Gastroesophageal sphincter (tissue), 4 donors: ENCODE data around the gene PPP4R1. TPM values are rescaled to one million over a fixed set of nuclear protein-coding genes. Genes with fewer than 3 reads are reported as not detected.

Experiments used
- ATAC-seq: fragments of 150-250 bp; one replicate; pipeline ENCODE4 v1.9.1; 2016; ENCODE audit warnings: mild to moderate bottlenecking, moderate library complexity
- H3K27ac ChIP-seq, 4 donors: fragments of 200-600 bp; sonication (generic) in 3 of 4; 1 replicate in 3 of 4; 2 replicates in 1 of 4; pipeline ENCODE4 v1.5.1; 2016 to 2019
- H3K27me3 ChIP-seq: fragments of 200-600 bp; sonication (generic); one replicate; pipeline ENCODE4 v1.5.1; 2019
- H3K36me3 ChIP-seq, 2 donors: fragments of 200-600 bp; sonication (generic); one replicate each; pipeline ENCODE4 v1.5.1; 2019; ENCODE audit warnings: control low read depth in 1 of 2
- H3K4me1 ChIP-seq, 3 donors: fragments of 200-600 bp; sonication (generic); 1 replicate in 2 of 3; 2 replicates in 1 of 3; pipeline ENCODE4 v1.5.1; 2016 to 2019; ENCODE audit warnings: control low read depth in 2 of 3
- H3K4me3 ChIP-seq, 2 donors: fragments of 200-600 bp; sonication (generic); one replicate each; pipeline ENCODE4 v1.5.1; 2019; ENCODE audit warnings: mild to moderate bottlenecking in 1 of 2, moderate library complexity in 1 of 2
- H3K9me3 ChIP-seq, 3 donors: fragments of 200-600 bp; sonication (generic); one replicate each; pipeline ENCODE4 v1.5.1; 2017 to 2019; ENCODE audit warnings: control low read depth in 2 of 3
- CTCF ChIP-seq, 4 experiments: fragments of 200-600 bp in 2 of 4; fragments of 450-650 bp in 2 of 4; sonication (generic) in 1 of 4; IDR thresholded peaks; one replicate each; pipeline ENCODE4 v1.5.1; 2017 to 2019; ENCODE audit warnings: antibody characterized with exemption in 4 of 4, mild to moderate bottlenecking in 2 of 4, moderate library complexity in 2 of 4
- EP300 ChIP-seq: sonication (generic); formaldehyde crosslinking; IDR thresholded peaks from one replicate; pipeline ENCODE4 v1.6.1; 2017; ENCODE audit warnings: antibody characterized with exemption, mild to moderate bottlenecking
- POLR2A ChIP-seq, 2 donors: fragments of 450-650 bp; IDR thresholded peaks; one replicate each; pipeline ENCODE4 v1.6.1; 2017; ENCODE audit warnings: antibody characterized with exemption in 2 of 2, mild to moderate bottlenecking in 2 of 2, moderate library complexity in 1 of 2
- POLR2AphosphoS5 ChIP-seq: sonication (generic); formaldehyde crosslinking; IDR thresholded peaks from one replicate; pipeline ENCODE4 v1.6.1; 2017; ENCODE audit warnings: antibody characterized with exemption
- WGBS, 2 donors: methylation state at CpG; one replicate each; pipeline ENCODE4 v1.1.5; 2018; ENCODE audit warnings: low coverage in 1 of 2; 5-methylcytosine and 5-hydroxymethylcytosine counted together
- total RNA-seq, 4 donors: library from RNA; depleted of rRNA; stranded (reverse); fragments of >200 nt; gene quantifications; one replicate each; pipeline ENCODE4 v1.1.0, GENCODE V29; 2016

Gene PPP4R1
- total RNA-seq, 4 donors from 2014 or later = 91.1 to 174 (median 117) TPM

- ATAC-seq = no peak
- no peaks in the 10 kb centered on the region for H3K27me3 ChIP-seq
- no peaks in the 10 kb centered on the region for H3K36me3 ChIP-seq
- H3K27ac ChIP-seq = no peak overlapping the region
- H3K4me1 ChIP-seq = peaks cover 6 to 27% (median 9%) of the 10 kb centered on the region in 3 donors
- no peak for TF ChIP-seq POLR2A (IDR thresholded peaks at IDR 0.05)
- TF ChIP-seq EP300 = no peak
- TF ChIP-seq POLR2AphosphoS5 = no peak
- TF ChIP-seq CTCF (IDR thresholded peaks at IDR 0.05) = no peak
- peaks cover 0 to 22% (median 0%) of the 10 kb centered on the region in 3 donors for H3K9me3 ChIP-seq
- no peak overlapping the region for H3K4me3 ChIP-seq
These were observed 15.0 kb downstream of the PPP4R1 start for GRCh38 chr18:9599328-9599727.

GRCh38 chr18:9597609-9598008 lies 16.8 kb downstream of the PPP4R1 start:
- peaks cover 0 to 6% of the 10 kb centered on the region in 2 donors for H3K36me3 ChIP-seq
- ATAC-seq = no peak
- 88 to 93% methylated on average over 3 of the region's 3 CpGs for WGBS, 2 donors

GRCh38 chr18:9596843-9597526 lies 17.4 kb downstream of the PPP4R1 start:
- H3K9me3 ChIP-seq = peaks cover 0 to 22% (median 0%) of the 10 kb centered on the region in 3 donors
- 96 to 100% methylated on average over 1 to 4 of the region's 4 CpGs for WGBS, 2 donors
- no peak for TF ChIP-seq CTCF (IDR thresholded peaks at IDR 0.05)
- TF ChIP-seq POLR2AphosphoS5 = no peak
- no peak for TF ChIP-seq POLR2A (IDR thresholded peaks at IDR 0.05)
- TF ChIP-seq EP300 = no peak
- no peak for ATAC-seq
- peaks cover 0 to 8% of the 10 kb centered on the region in 2 donors for H3K36me3 ChIP-seq
- H3K4me3 ChIP-seq = no peak overlapping the region
- H3K27ac ChIP-seq = no peak overlapping the region
- peaks cover 6 to 34% (median 10%) of the 10 kb centered on the region in 3 donors for H3K4me1 ChIP-seq
- H3K27me3 ChIP-seq = no peaks in the 10 kb centered on the region

More at GRCh38 chr18:9597609-9598008, 16.8 kb downstream of the PPP4R1 start:
- H3K9me3 ChIP-seq = peaks cover 0 to 22% (median 0%) of the 10 kb centered on the region in 3 donors
- H3K27ac ChIP-seq = no peak overlapping the region
- TF ChIP-seq POLR2AphosphoS5 (no peak), POLR2A (IDR thresholded peaks at IDR 0.05) (no peak), CTCF (IDR thresholded peaks at IDR 0.05) (no peak), EP300 (no peak)
- peaks cover 6 to 32% (median 10%) of the 10 kb centered on the region in 3 donors for H3K4me1 ChIP-seq
- no peak overlapping the region for H3K4me3 ChIP-seq
- no peaks in the 10 kb centered on the region for H3K27me3 ChIP-seq

- Histone ChIP-seq H3K27me3 (no peaks in the 10 kb centered on the region), H3K27ac (no peak overlapping the region), H3K36me3 (peaks cover 0 to 14% of the 10 kb centered on the region in 2 donors), H3K4me3 (no peak overlapping the region), H3K4me1 (peaks cover 6 to 34% (median 10%) of the 10 kb centered on the region in 3 donors), H3K9me3 (peaks cover 0 to 20% (median 0%) of the 10 kb centered on the region in 3 donors)
- WGBS, 2 donors = 56 to 58% methylated on average over 3 of the region's 3 CpGs
- no peak for ATAC-seq
- TF ChIP-seq EP300 = no peak
- TF ChIP-seq CTCF (IDR thresholded peaks at IDR 0.05) = no peak
- TF ChIP-seq POLR2AphosphoS5 = no peak
- TF ChIP-seq POLR2A (IDR thresholded peaks at IDR 0.05) = no peak
These were observed 18.1 kb downstream of the PPP4R1 start for GRCh38 chr18:9596226-9596625.
